H1 (cell line): ENCODE data around the gene NDFIP2. TPM values are rescaled to one million over a fixed set of nuclear protein-coding genes. Genes with fewer than 3 reads are reported as not detected.

Experiments used
- CTCF ChIA-PET: fragments of 300-600 bp; sonication (Branson Sonifier 250); formaldehyde crosslinking; loops from one replicate; lab custom pipeline; 2021; ENCODE audit not compliant: partially characterized antibody; lab: Charles Lee
- POLR2A ChIA-PET: fragments of 300-600 bp; sonication (Branson Sonifier 250); formaldehyde crosslinking; loops from one replicate; lab custom pipeline; 2021; ENCODE audit warnings: inconsistent platforms; ENCODE audit not compliant: partially characterized antibody; lab: Charles Lee
- DNase-seq, 2 experiments: peaks; one replicate each; pipeline versions ENCODE4 v3.0.0 to v3.0.0-alpha.2; 2010 to 2022; ENCODE audit warnings: low spot score in 2 of 2, low read depth in 1 of 2, mixed read lengths in 1 of 2
- FAIRE-seq: peaks from 2 replicates; lab custom pipeline; 2011; peaks lifted over from hg19 to GRCh38; lab: Jason Lieb, UNC
- H2AFZ ChIP-seq: 2 replicates; pipeline ENCODE4 v1.8.1; 2012; ENCODE audit warnings: low read length, inconsistent platforms
- H2AK5ac ChIP-seq: 2 replicates; pipeline ENCODE4 v1.6.1; 2013; ENCODE audit warnings: low read depth, low read length
- H2BK120ac ChIP-seq: replicated peaks from 2 replicates; pipeline ENCODE3; 2013; ENCODE audit warnings: low read depth, low read length, inconsistent platforms
- H2BK12ac ChIP-seq: 2 replicates; pipeline ENCODE4 v1.6.1; 2013; ENCODE audit warnings: low read depth, low read length
- H2BK15ac ChIP-seq: 2 replicates; pipeline ENCODE4 v1.6.1; 2013; ENCODE audit warnings: low read length
- H2BK20ac ChIP-seq: 2 replicates; pipeline ENCODE4 v1.6.1; 2013; ENCODE audit warnings: low read length
- H2BK5ac ChIP-seq: 2 replicates; pipeline ENCODE4 v1.6.1; 2013; ENCODE audit warnings: low read depth, low read length
- H3K14ac ChIP-seq: 2 replicates; pipeline ENCODE4 v1.6.1; 2013; ENCODE audit warnings: inconsistent platforms; ENCODE audit not compliant: insufficient read length
- H3K18ac ChIP-seq: 2 replicates; pipeline ENCODE4 v1.6.1; 2013; ENCODE audit warnings: low read length; ENCODE audit errors: extremely low read depth
- H3K23ac ChIP-seq: 2 replicates; pipeline ENCODE4 v1.6.1; 2013; ENCODE audit warnings: inconsistent platforms; ENCODE audit not compliant: insufficient read length
- H3K23me2 ChIP-seq: 2 replicates; pipeline ENCODE4 v1.6.1; 2013; ENCODE audit warnings: low read depth, low read length
- H3K27ac ChIP-seq: 2 replicates; pipeline ENCODE4 v1.6.1; 2011; ENCODE audit warnings: low read depth, low read length, inconsistent platforms
- H3K27me3 ChIP-seq, 4 experiments: replicated peaks in 1 of 4; 1 replicate in 1 of 4; 2 replicates in 3 of 4; pipeline versions ENCODE4 v1.6.1 to v1.8.1; 2011 to 2013; ENCODE audit warnings: low read length in 3 of 4, mild to moderate bottlenecking in 3 of 4, inconsistent platforms in 2 of 4, mixed read lengths in 2 of 4, moderate library complexity in 1 of 4; ENCODE audit not compliant: control insufficient read depth in 3 of 4, insufficient read depth in 3 of 4; ENCODE audit errors: extremely low read depth in 1 of 4
- H3K36me3 ChIP-seq, 4 experiments: 2 replicates each; pipeline versions ENCODE4 v1.6.1 to v1.8.1; 2011 to 2013; ENCODE audit warnings: mild to moderate bottlenecking in 4 of 4, low read length in 3 of 4, moderate library complexity in 2 of 4, control low read depth in 1 of 4, inconsistent platforms in 1 of 4; ENCODE audit not compliant: insufficient read depth in 4 of 4, control insufficient read depth in 2 of 4
- H3K4ac ChIP-seq: replicated peaks from 2 replicates; pipeline ENCODE3; 2013; ENCODE audit warnings: low read length, low read depth, mixed read lengths, inconsistent platforms; ENCODE audit not compliant: insufficient read length
- H3K4me1 ChIP-seq, 4 experiments: replicated peaks in 1 of 4; 1 replicate in 1 of 4; 2 replicates in 3 of 4; pipeline versions ENCODE4 v1.6.1 to v1.8.1; 2011 to 2013; ENCODE audit warnings: low read length in 3 of 4, inconsistent platforms in 2 of 4, mixed read lengths in 1 of 4; ENCODE audit not compliant: insufficient read depth in 4 of 4, control insufficient read depth in 3 of 4
- H3K4me2 ChIP-seq, 2 experiments: 2 replicates each; pipeline versions ENCODE4 v1.6.1 to v1.8.1; 2011 to 2013; ENCODE audit warnings: low read depth in 2 of 2, low read length in 2 of 2, control low read depth in 1 of 2, inconsistent platforms in 1 of 2, mild to moderate bottlenecking in 1 of 2; ENCODE audit not compliant: insufficient read depth in 1 of 2
- H3K4me3 ChIP-seq, 4 experiments: fragments of 200-600, 300-600 bp in 1 of 4; sonication (generic), shearing (Covaris generic), sonication (Bioruptor Twin) in 1 of 4; 2 replicates each; pipeline versions ENCODE4 v1.5.1 to v1.8.1; 2011 to 2016; ENCODE audit warnings: low read length in 4 of 4, low read depth in 3 of 4, control low read depth in 2 of 4, inconsistent platforms in 2 of 4, mild to moderate bottlenecking in 2 of 4, mixed read lengths in 1 of 4, moderate library complexity in 1 of 4; ENCODE audit not compliant: insufficient read depth in 2 of 4; ENCODE audit errors: extremely low read depth in 1 of 4
- H3K56ac ChIP-seq: replicated peaks from 2 replicates; pipeline ENCODE3; 2013; ENCODE audit warnings: low read depth, mild to moderate bottlenecking, mixed read lengths, low read length, inconsistent platforms; ENCODE audit not compliant: insufficient read length
- H3K79me1 ChIP-seq: 2 replicates; pipeline ENCODE4 v1.6.1; 2013; ENCODE audit warnings: low read depth, low read length, control low read depth
- H3K79me2 ChIP-seq, 2 experiments: 2 replicates each; pipeline versions ENCODE4 v1.6.1 to v1.8.1; 2012 to 2013; ENCODE audit warnings: low read length in 2 of 2, mild to moderate bottlenecking in 2 of 2, inconsistent platforms in 1 of 2; ENCODE audit not compliant: insufficient read depth in 2 of 2, control insufficient read depth in 1 of 2
- H3K9ac ChIP-seq, 4 experiments: replicated peaks in 1 of 4; 1 replicate in 1 of 4; 2 replicates in 3 of 4; pipeline versions ENCODE4 v1.6.1 to v1.8.1; 2011 to 2013; ENCODE audit warnings: low read depth in 3 of 4, low read length in 3 of 4, control low read depth in 2 of 4, mild to moderate bottlenecking in 2 of 4, moderate library complexity in 2 of 4, inconsistent platforms in 1 of 4; ENCODE audit errors: extremely low read depth in 1 of 4
- H3K9me3 ChIP-seq, 2 experiments: 2 replicates each; pipeline versions ENCODE4 v1.6.1 to v1.8.1; 2012 to 2013; ENCODE audit warnings: mild to moderate bottlenecking in 2 of 2, moderate library complexity in 2 of 2, control low read depth in 1 of 2, inconsistent platforms in 1 of 2, low read depth in 1 of 2, low read length in 1 of 2, mixed read lengths in 1 of 2; ENCODE audit not compliant: insufficient read depth in 2 of 2
- H4K20me1 ChIP-seq, 2 experiments: replicated peaks in 1 of 2; 2 replicates each; pipeline versions ENCODE3 to v1.8.1; 2011 to 2013; ENCODE audit warnings: inconsistent platforms in 2 of 2, low read length in 2 of 2, mild to moderate bottlenecking in 1 of 2; ENCODE audit not compliant: insufficient read depth in 2 of 2, control insufficient read depth in 1 of 2
- H4K5ac ChIP-seq: 2 replicates; pipeline ENCODE4 v1.6.1; 2013; ENCODE audit warnings: low read length, low read depth, mixed read lengths, inconsistent platforms; ENCODE audit not compliant: insufficient read length
- H4K8ac ChIP-seq: 2 replicates; pipeline ENCODE4 v1.8.0; 2013; ENCODE audit warnings: mild to moderate bottlenecking, moderate library complexity, low read length, inconsistent platforms; ENCODE audit not compliant: insufficient read depth; ENCODE audit errors: extremely low read depth
- H4K91ac ChIP-seq: replicated peaks from 2 replicates; pipeline ENCODE3; 2013; ENCODE audit warnings: low read length, mixed read lengths, inconsistent platforms; ENCODE audit not compliant: insufficient read length
- ASH2L ChIP-seq: fragments of 200-600, 300-600 bp; sonication (generic); IDR thresholded peaks from one replicate; pipeline ENCODE4 v1.7.1; 2017; ENCODE audit warnings: low read length
- CBX5 ChIP-seq: fragments of 300-800, 300-1000 bp; sonication (generic); IDR thresholded peaks from 2 replicates; pipeline ENCODE4 v1.7.1; 2016; ENCODE audit warnings: antibody characterized with exemption, low read length, low read depth
- CHD2 ChIP-seq: IDR thresholded peaks from 2 replicates; pipeline ENCODE4 v1.6.1; 2012; ENCODE audit warnings: low read length, improper control_type of control experiment
- CREB1 ChIP-seq: IDR thresholded peaks from 2 replicates; pipeline ENCODE4 v1.6.1; 2012; ENCODE audit warnings: inconsistent platforms
- HDAC6 ChIP-seq: IDR thresholded peaks from one replicate; pipeline ENCODE4 v1.7.1; 2012; ENCODE audit warnings: low read depth, mild to moderate bottlenecking, inconsistent platforms, low read length, moderate library complexity
- KDM1A ChIP-seq: fragments of 200-600, 300-600 bp; sonication (generic); IDR thresholded peaks from 2 replicates; pipeline ENCODE4 v1.7.1; 2016; ENCODE audit warnings: mild to moderate bottlenecking, low read length, borderline replicate concordance
- NANOG ChIP-seq: IDR thresholded peaks from 2 replicates; pipeline ENCODE4 v1.6.1; 2011; ENCODE audit warnings: low read length, low read depth, mild to moderate bottlenecking, inconsistent platforms; ENCODE audit not compliant: insufficient read depth, poor library complexity, severe bottlenecking
- NRF1 ChIP-seq: IDR thresholded peaks from 2 replicates; pipeline ENCODE4 v1.6.1; 2011; ENCODE audit warnings: mild to moderate bottlenecking, low read depth, low read length, improper control_type of control experiment
- POLR2A ChIP-seq, 2 experiments: IDR thresholded peaks; 1 replicate in 1 of 2; 2 replicates in 1 of 2; pipeline ENCODE4 v1.6.1; 2011; ENCODE audit warnings: low read depth in 2 of 2, low read length in 2 of 2, mild to moderate bottlenecking in 2 of 2; ENCODE audit errors: control extremely low read depth in 1 of 2
- POU5F1 ChIP-seq: IDR thresholded peaks from 2 replicates; pipeline ENCODE4 v1.6.1; 2011; ENCODE audit warnings: low read depth, mild to moderate bottlenecking, low read length, moderate library complexity
- RBBP5 ChIP-seq: IDR thresholded peaks from 2 replicates; pipeline ENCODE4 v1.7.1; 2012; ENCODE audit warnings: low read depth, mild to moderate bottlenecking, inconsistent platforms, low read length, moderate library complexity, borderline replicate concordance
- RFX5 ChIP-seq: IDR thresholded peaks from 2 replicates; pipeline ENCODE4 v1.6.1; 2011; ENCODE audit warnings: low read depth, low read length, improper control_type of control experiment, borderline replicate concordance
- TAF7 ChIP-seq: optimal IDR thresholded peaks from 2 replicates; pipeline ENCODE3; 2011; ENCODE audit warnings: low read depth, mild to moderate bottlenecking, inconsistent platforms, low read length, moderate library complexity, borderline replicate concordance
- USF2 ChIP-seq: IDR thresholded peaks from 2 replicates; pipeline ENCODE4 v1.6.1; 2011; ENCODE audit warnings: low read length, improper control_type of control experiment
- YY1 ChIP-seq: IDR thresholded peaks from 2 replicates; pipeline ENCODE4 v1.6.1; 2011; ENCODE audit warnings: low read depth, mild to moderate bottlenecking, low read length
- WGBS, 2 experiments: shearing (Covaris generic) in 1 of 2; methylation state at CpG; one replicate each; pipeline versions ENCODE4 v1.1.6 to v1.1.7; 2013 to 2015; ENCODE audit warnings: low lambda C conversion rate in 2 of 2, mixed read lengths in 2 of 2, inconsistent platforms in 1 of 2, low coverage in 1 of 2, missing lambda C conversion rate in 1 of 2; ENCODE audit not compliant: insufficient replicate concordance in 2 of 2, insufficient coverage in 1 of 2, insufficient read length in 1 of 2; ENCODE audit errors: extremely low coverage in 1 of 2, missing lambda C conversion rate in 1 of 2; 5-methylcytosine and 5-hydroxymethylcytosine counted together
- polyA plus RNA-seq, 7 experiments: library from polyadenylated mRNA; depleted of rRNA in 3 of 7; stranded (reverse) in 5 of 7; unstranded in 2 of 7; fragments of >200 nt in 5 of 7; fragments of 200-250 nt in 2 of 7; gene quantifications; 1 replicate in 5 of 7; 2 replicates in 1 of 7; 4 replicates in 1 of 7; pipeline versions ENCODE4 v1.2.1 to v1.2.3, GENCODE V29; 2011 to 2013; ENCODE audit warnings: missing spikeins in 2 of 7, mixed read lengths in 2 of 7
- total RNA-seq: library from RNA; stranded (reverse); fragmentation: NEBNext Ultra II Directional; extraction: Animal tissue kit (Norgen Biotek cat#: 25700); gene quantifications from 2 replicates; pipeline ENCODE4 v1.2.1, GENCODE V29; 2021

Gene NDFIP2
- total and polyA plus RNA-seq, 2 of the 8 experiments (the other 6 are each of a cell fraction or from before 2014, with no cell fraction given): 11.1 to 32.9 TPM

GRCh38 chr13:79491715-79492114 lies 10.8 kb downstream of the NDFIP2 start:
- Histone ChIP-seq H4K91ac (no peak overlapping the region), H3K4ac (no peak overlapping the region), H3K23me2 (no peaks in the 10 kb centered on the region), H3K9me3 (no peaks in the 10 kb centered on the region), H3K4me3 (no peak overlapping the region), H2BK120ac (no peak overlapping the region), H2BK12ac (no peak overlapping the region), H3K14ac (no peak overlapping the region), H3K27ac (no peak overlapping the region), H3K4me1 (peaks cover 0 to 9% (median 2%) of the 10 kb centered on the region in 4 experiments; a peak in 2 of 7 replicates), H3K56ac (no peak overlapping the region), H3K79me1 (peaks cover 2% of the 10 kb centered on the region; the same call in 1 of the 2 replicates), H4K5ac (no peak overlapping the region), H4K20me1 (peaks cover 0 to 2% of the 10 kb centered on the region in 2 experiments), H3K23ac (no peak overlapping the region), H3K79me2 (peaks cover 12 to 89% of the 10 kb centered on the region in 2 experiments), H3K27me3 (no peaks in the 10 kb centered on the region), H3K9ac (no peak overlapping the region), H3K4me2 (no peak overlapping the region), H3K18ac (no peak overlapping the region), H4K8ac (no peak overlapping the region), H2AK5ac (no peak overlapping the region), H3K36me3 (no peaks in the 10 kb centered on the region; a peak in 1 of 8 replicates), H2AFZ (no peak overlapping the region), H2BK5ac (no peak overlapping the region), H2BK15ac (no peak overlapping the region), H2BK20ac (no peak overlapping the region)
- 77% methylated on average over 4 of the region's 4 CpGs; no CpG with 5 or more reads in 1 of the 2 experiments for WGBS, 2 experiments
- DNase-seq (no peak), FAIRE-seq (no peak)
- CTCF ChIA-PET: interaction anchor here (0.7 kb wide), 1 partner anchor 19 kb away, joined by 4 read pairs; no protein-coding TSS in a partner anchor
- POLR2A ChIA-PET: no interaction called here
- no peak for TF ChIP-seq HDAC6
- TF ChIP-seq NANOG: no peak
- no peak for TF ChIP-seq TAF7
- TF ChIP-seq RBBP5: no peak
- no peak for TF ChIP-seq CHD2
- no peak for TF ChIP-seq NRF1
- TF ChIP-seq CBX5: no peak
- no peak for TF ChIP-seq POU5F1
- TF ChIP-seq ASH2L: no peak
- no peak for TF ChIP-seq CREB1
- no peak for TF ChIP-seq POLR2A (IDR thresholded peaks at IDR 0.05; ENCODE audit: control extremely low read depth in 1 of 2, low read depth in 2 of 2, low read length in 2 of 2)
- no peak for TF ChIP-seq KDM1A
- TF ChIP-seq YY1: no peak
- TF ChIP-seq USF2: no peak
- no peak for TF ChIP-seq RFX5
